Progenitor cell of endocrine pancreas (in vitro differentiated cells): ENCODE results near the gene HIPK2. TPM values are rescaled to one million over a fixed set of nuclear protein-coding genes. Genes with fewer than 3 reads are reported as not detected.

Experiments used
- DNase-seq: peaks from one replicate; pipeline ENCODE4 v3.0.0; 2021; ENCODE audit warnings: low spot score; ENCODE audit not compliant: unreplicated experiment
- H3K27ac Mint-ChIP-seq: 2 replicates; pipeline ENCODE4 v1.8.0; 2021; ENCODE audit warnings: mild to moderate bottlenecking, moderate library complexity, mixed read lengths
- H3K27me3 Mint-ChIP-seq: 2 replicates; pipeline ENCODE4 v1.8.0; 2021; ENCODE audit warnings: mixed read lengths
- H3K36me3 Mint-ChIP-seq: 2 replicates; pipeline ENCODE4 v1.8.0; 2022; ENCODE audit warnings: mixed read lengths; ENCODE audit not compliant: insufficient read depth
- H3K4me1 Mint-ChIP-seq: 2 replicates; pipeline ENCODE4 v1.8.0; 2021; ENCODE audit warnings: low read depth, mixed read lengths
- H3K4me3 Mint-ChIP-seq: 2 replicates; pipeline ENCODE4 v1.8.0; 2021; ENCODE audit warnings: low read depth, mild to moderate bottlenecking, moderate library complexity, mixed read lengths
- H3K9me3 Mint-ChIP-seq: 2 replicates; pipeline ENCODE4 v1.8.0; 2021; ENCODE audit warnings: low read depth, mixed read lengths
- CTCF ChIP-seq: fragments of 200-600 bp; sonication (generic); IDR thresholded peaks from one replicate; pipeline ENCODE4 v1.5.0; 2021; ENCODE audit warnings: antibody characterized with exemption, mild to moderate bottlenecking; ENCODE audit not compliant: unreplicated experiment
- total RNA-seq: library from RNA; stranded (reverse); gene quantifications from 2 replicates; pipeline ENCODE4 v1.2.1, GENCODE V29; 2021

HIPK2 gene
- total RNA-seq, 1 donor from 2014 or later: 146 TPM

GRCh38 chr7:139655305-139655704 is 122.5 kb downstream of the HIPK2 start:
- Mint-ChIP-seq H3K4me3 (no peak overlapping the region), H3K4me1 (peaks cover 80% of the 10 kb centered on the region), H3K27me3 (no peaks in the 10 kb centered on the region), H3K36me3 (peaks cover 8% of the 10 kb centered on the region), H3K9me3 (no peaks in the 10 kb centered on the region), H3K27ac (peak overlapping the region; percentile 47)
- no peak for TF ChIP-seq CTCF
- DNase-seq: no peak

- H3K9me3 Mint-ChIP-seq: no peaks in the 10 kb centered on the region
- peaks cover 8% of the 10 kb centered on the region for H3K36me3 Mint-ChIP-seq
- TF ChIP-seq CTCF: no peak
- no peak overlapping the region for H3K4me3 Mint-ChIP-seq
- H3K27ac Mint-ChIP-seq: peak overlapping the region; percentile 63
- peaks cover 75% of the 10 kb centered on the region for H3K4me1 Mint-ChIP-seq
- no peaks in the 10 kb centered on the region for H3K27me3 Mint-ChIP-seq
- DNase-seq: no peak
These were observed 123.3 kb downstream of the HIPK2 start for GRCh38 chr7:139654276-139655181.

GRCh38 chr7:139651914-139652313 is 125.9 kb downstream of the HIPK2 start:
- Mint-ChIP-seq H3K27ac (peak overlapping the region; percentile 73), H3K27me3 (no peaks in the 10 kb centered on the region), H3K36me3 (peaks cover 8% of the 10 kb centered on the region), H3K4me1 (peaks cover 76% of the 10 kb centered on the region), H3K4me3 (no peak overlapping the region), H3K9me3 (no peaks in the 10 kb centered on the region)
- TF ChIP-seq CTCF: no peak
- DNase-seq: no peak

GRCh38 chr7:139651308-139651707 is 126.5 kb downstream of the HIPK2 start:
- Mint-ChIP-seq H3K9me3 (no peaks in the 10 kb centered on the region), H3K4me1 (peaks cover 76% of the 10 kb centered on the region), H3K27ac (peak overlapping the region; percentile 86), H3K27me3 (no peaks in the 10 kb centered on the region), H3K36me3 (peaks cover 6% of the 10 kb centered on the region), H3K4me3 (peak overlapping the region; percentile 1)
- no peak for DNase-seq
- no peak for TF ChIP-seq CTCF

- peaks cover 73% of the 10 kb centered on the region for H3K4me1 Mint-ChIP-seq
- no peak for DNase-seq
- TF ChIP-seq CTCF: no peak
- H3K27ac Mint-ChIP-seq: peak overlapping the region; percentile 45
- peaks cover 4% of the 10 kb centered on the region for H3K36me3 Mint-ChIP-seq
- H3K27me3 Mint-ChIP-seq: no peaks in the 10 kb centered on the region
- H3K4me3 Mint-ChIP-seq: no peak overlapping the region
- H3K9me3 Mint-ChIP-seq: no peaks in the 10 kb centered on the region
These were observed 127.2 kb downstream of the HIPK2 start for GRCh38 chr7:139650429-139651100.
